MM.1S (cell line): ENCODE results near the gene MED16.

ENCODE experiments used
- CTCF ChIP-seq: fragments of 300-600 bp; sonication (generic); IDR thresholded peaks from 2 replicates; pipeline ENCODE4 v1.5.1; 2016; ENCODE audit warnings: antibody characterized with exemption, low read length, mixed read lengths
- EZH2 ChIP-seq: fragments of 300-600 bp; sonication (generic); optimal IDR thresholded peaks from 2 replicates; pipeline ENCODE3; 2017; ENCODE audit warnings: low read depth, mild to moderate bottlenecking, antibody characterized with exemption, low read length, mixed read lengths

- no peak for TF ChIP-seq CTCF
- TF ChIP-seq EZH2 = no peak
Measured at GRCh38 chr19:869245-870177, 23.5 kb downstream of the MED16 start.
